ENCODE data around the gene EFNA4. TPM values are rescaled to one million over a fixed set of nuclear protein-coding genes. Genes with fewer than 3 reads are reported as not detected.

The EFNA4 gene
- 0.82 TPM for total RNA-seq

- FAIRE-seq = no peak
- peak; percentile 83 to 86 for DNase-seq (ENCODE audit: low spot score in 2 of 2)
Observed at GRCh38 chr1:155063550-155064110, at the start of gene EFNA4. Gene EFNA4, plus strand, starts transcription at chr1:155063740. Its CDS starts 84 bp downstream, at chr1:155063824.

- FAIRE-seq (no peak), DNase-seq (ENCODE audit: low spot score in 2 of 2) (no peak)
Observed at GRCh38 chr1:155014709-155015508, 48.6 kb upstream of the EFNA4 start.

GRCh38 chr1:155015527-155016230, 47.9 kb upstream of the EFNA4 start:
- no peak for DNase-seq (ENCODE audit: low spot score in 2 of 2)
- FAIRE-seq = no peak

DNA sequence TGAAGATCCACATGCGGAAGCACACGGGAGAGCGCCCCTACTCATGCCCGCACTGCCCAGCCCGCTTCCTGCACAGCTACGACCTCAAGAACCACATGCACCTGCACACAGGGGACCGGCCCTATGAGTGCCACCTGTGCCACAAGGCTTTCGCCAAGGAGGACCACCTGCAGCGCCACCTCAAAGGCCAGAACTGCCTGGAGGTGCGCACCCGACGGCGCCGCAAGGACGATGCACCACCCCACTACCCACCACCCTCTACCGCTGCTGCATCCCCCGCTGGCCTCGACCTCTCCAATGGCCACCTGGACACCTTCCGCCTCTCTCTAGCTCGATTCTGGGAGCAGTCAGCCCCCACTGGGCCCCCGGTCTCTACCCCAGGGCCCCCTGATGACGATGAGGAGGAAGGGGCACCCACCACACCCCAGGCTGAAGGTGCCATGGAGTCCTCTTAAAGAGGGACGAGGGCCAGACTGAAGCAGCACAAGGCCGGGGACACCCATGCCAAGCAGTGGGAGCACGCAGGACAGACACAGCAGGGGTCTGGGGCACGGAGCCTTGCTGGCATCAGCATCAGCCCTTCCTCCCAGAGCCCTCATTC, 47.2 kb upstream of the EFNA4 start:
- DNase-seq (ENCODE audit: low spot score in 2 of 2) (no peak), FAIRE-seq (no peak)

DNA sequence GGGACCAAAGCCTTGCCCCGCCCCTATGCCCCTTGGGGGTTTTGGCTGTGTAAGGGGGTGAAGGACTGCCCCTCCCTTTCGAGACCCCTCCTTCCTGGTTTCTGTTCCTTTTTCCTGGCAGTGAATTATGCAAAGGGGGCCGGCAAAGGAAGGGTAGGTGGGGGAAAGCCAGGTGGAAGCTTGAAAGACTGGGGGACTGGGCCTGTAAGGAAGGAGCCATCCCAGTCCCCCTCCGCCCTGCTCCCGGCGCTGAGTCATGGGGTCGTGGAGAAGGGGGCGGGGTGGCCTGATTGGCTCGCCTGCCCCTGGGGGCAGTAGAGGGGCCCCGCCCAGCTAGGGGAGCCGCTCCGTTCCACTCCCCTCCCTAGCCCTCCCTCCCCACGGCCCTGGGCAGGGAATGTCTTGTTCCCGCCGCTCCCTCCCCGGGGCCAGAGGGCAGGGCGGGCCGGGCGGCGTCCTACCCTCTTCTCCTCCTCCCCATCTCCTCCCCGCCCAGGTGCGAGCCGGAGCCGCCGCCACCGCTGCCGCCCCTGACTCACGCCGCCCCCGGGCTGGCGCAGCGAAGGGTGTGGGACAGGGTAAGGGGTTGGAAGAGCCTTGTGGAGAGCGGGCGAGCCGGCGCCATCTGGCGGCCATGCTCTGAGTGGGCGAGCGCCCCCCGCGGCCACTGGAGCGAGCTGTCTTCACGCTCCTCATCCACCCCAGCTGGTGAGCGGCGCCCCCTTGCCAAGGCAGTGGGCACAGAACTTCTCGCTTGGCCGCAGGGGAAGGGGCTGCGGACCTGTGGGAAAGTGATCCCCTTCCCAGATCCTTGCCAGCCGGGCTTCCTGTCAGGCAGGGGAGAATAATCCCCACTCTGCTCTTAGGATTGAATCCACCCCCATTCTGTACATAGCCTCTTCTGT, 46.2 kb upstream of the EFNA4 start:
- DNase-seq (ENCODE audit: low spot score in 2 of 2) (peak; percentile 84 to 88), FAIRE-seq (no peak)

- FAIRE-seq = no peak
- no peak for DNase-seq (ENCODE audit: low spot score in 2 of 2)
Observed at GRCh38 chr1:155017946-155018316, 45.6 kb upstream of the EFNA4 start.

- DNase-seq (ENCODE audit: low spot score in 2 of 2) (no peak), FAIRE-seq (no peak)
Observed at GRCh38 chr1:155018617-155019348, 44.8 kb upstream of the EFNA4 start.

DNA sequence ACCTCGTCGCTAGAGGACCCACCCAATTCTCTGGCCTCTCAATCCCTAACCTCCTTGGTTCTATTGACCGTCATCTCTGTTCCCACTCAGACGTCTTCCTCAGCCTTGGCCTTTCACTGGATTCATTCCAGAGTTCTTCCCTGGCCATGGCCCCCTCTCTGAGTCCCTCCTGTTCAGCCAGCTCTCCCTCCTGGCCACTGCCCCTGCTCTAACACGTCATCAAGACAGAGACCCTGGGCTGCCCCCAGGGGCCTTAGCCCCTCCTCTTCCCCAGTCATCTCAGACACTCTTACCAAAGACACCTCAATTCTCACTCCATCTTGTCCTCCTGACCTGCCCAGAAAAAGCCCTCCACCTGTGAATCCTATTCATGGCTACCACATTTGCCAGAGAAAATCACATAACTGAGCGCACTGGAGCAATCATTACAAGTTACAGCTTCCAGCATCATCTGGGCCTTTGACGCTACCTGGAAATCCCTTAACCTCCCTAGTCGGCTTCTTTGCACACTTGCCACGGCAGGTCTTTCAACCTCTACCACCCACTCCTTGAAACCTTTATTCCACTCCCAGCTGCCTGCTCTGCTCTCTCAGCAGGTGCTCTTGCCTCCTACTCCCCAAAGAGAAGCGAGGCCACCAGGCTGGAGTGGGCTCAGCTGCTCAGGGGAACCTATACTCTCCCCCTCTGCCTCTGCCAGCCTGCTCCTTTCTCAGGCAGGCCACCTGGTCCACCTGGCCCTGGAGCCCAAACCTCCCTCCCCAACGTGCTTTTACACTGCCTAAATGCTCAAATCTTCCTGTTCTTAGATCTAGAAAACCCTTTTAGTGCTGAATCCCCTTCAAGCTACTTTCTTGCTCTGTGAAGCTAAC, 43.9 kb upstream of the EFNA4 start:
- FAIRE-seq = no peak
- no peak for DNase-seq (ENCODE audit: low spot score in 2 of 2)

- FAIRE-seq (no peak), DNase-seq (ENCODE audit: low spot score in 2 of 2) (no peak)
Observed at GRCh38 chr1:155022136-155022926, 41.2 kb upstream of the EFNA4 start.

- no peak for FAIRE-seq
Observed at GRCh38 chr1:155022927-155023236, 40.7 kb upstream of the EFNA4 start.

GRCh38 chr1:155023627-155024026, 39.9 kb upstream of the EFNA4 start:
- FAIRE-seq (no peak), DNase-seq (ENCODE audit: low spot score in 2 of 2) (no peak)

More at GRCh38 chr1:155022927-155023236, 40.7 kb upstream of the EFNA4 start:
- DNase-seq (ENCODE audit: low spot score in 2 of 2) = no peak

GRCh38 chr1:155024315-155024714, 39.2 kb upstream of the EFNA4 start:
- FAIRE-seq (no peak), DNase-seq (ENCODE audit: low spot score in 2 of 2) (no peak)

GRCh38 chr1:155026154-155026553, 37.4 kb upstream of the EFNA4 start:
- DNase-seq (ENCODE audit: low spot score in 2 of 2) (no peak), FAIRE-seq (no peak)

DNA sequence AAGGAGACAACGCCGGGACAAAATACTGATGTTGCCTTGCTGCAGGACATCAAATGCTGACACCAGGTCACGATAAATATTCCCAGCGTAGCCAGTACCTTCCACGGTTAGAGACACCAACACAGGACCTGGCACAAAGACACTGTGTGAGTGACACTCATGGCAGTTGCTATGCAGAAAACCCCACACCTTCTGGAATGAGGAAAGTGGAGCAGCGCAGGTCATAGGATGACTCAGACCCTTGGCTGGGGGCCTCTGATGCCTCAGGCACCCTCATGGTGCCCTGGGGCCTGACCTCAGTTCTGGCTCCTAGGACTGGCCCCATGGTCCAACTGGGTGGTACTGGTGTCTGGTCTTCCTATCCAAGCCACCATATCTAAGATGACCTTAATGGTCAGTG, 37.0 kb upstream of the EFNA4 start:
- FAIRE-seq = no peak

GRCh38 chr1:155029513-155030242, 33.9 kb upstream of the EFNA4 start:
- no peak for DNase-seq (ENCODE audit: low spot score in 2 of 2)
- FAIRE-seq = no peak

More for the DNA sequence above, 37.0 kb upstream of the EFNA4 start:
- no peak for DNase-seq (ENCODE audit: low spot score in 2 of 2)

GRCh38 chr1:155030243-155030795, 33.2 kb upstream of the EFNA4 start:
- FAIRE-seq (no peak), DNase-seq (ENCODE audit: low spot score in 2 of 2) (no peak)

DNA sequence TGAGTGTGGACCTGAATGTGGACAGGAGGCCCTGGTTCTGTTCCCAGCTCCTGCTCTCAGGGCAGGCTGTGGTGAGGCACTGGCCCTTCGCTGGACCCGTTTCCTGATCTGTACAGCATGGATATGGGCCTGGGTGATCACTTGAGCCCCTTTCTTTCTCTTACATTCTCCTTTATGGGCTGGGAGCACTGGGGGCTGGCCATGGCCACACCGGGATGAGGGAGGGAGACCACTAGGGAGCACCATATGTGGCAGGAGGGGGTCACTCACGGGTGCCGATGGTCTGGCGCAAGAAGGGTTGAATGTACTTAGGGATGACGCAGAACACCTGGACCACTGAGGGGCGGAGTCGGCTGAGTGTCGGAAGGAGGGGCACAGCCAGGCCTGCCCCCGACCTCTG, 32.6 kb upstream of the EFNA4 start:
- FAIRE-seq (no peak), DNase-seq (ENCODE audit: low spot score in 2 of 2) (no peak)

Measured in frontal cortex (tissue), 4 donors.